ENCODE data around the gene OR6C3.
"Not testable (repeated sequence)": the region's sequence is repeated elsewhere in the genome, so short reads cannot be mapped to it uniquely, and the experiment has no call there.

OR6C3 gene

DNA sequence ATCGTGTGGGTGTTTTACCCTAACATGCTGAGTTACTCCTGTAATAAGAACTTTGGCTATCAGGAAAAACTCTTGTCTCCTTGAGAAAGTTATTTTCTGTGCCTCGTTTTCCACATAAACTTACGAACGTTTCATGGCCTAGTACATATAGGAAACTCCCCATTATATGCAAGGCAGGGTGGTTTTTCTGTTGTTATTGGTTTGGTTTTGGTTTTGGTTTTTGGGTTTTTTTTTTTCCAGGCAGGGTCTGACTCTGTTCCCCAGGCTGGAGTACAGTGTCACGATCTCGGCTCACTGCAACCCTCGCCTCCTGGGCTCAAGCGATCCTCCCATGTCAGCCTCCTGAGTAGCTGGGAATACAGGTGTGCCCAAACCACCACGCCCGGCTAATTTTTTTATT, 5.5 kb downstream of the OR6C3 start:
- Histone ChIP-seq H3K4me3 (ENCODE audit: low read depth, low read length) (no peak overlapping the region), H3K36me3 (no peaks in the 10 kb centered on the region), H3K9me3 (no peaks in the 10 kb centered on the region), H3K27me3 (peaks cover 3% of the 10 kb centered on the region; the same call in 1 of the 2 replicates), H3K4me1 (no peaks in the 10 kb centered on the region)
- TF ChIP-seq, protein P1, sequence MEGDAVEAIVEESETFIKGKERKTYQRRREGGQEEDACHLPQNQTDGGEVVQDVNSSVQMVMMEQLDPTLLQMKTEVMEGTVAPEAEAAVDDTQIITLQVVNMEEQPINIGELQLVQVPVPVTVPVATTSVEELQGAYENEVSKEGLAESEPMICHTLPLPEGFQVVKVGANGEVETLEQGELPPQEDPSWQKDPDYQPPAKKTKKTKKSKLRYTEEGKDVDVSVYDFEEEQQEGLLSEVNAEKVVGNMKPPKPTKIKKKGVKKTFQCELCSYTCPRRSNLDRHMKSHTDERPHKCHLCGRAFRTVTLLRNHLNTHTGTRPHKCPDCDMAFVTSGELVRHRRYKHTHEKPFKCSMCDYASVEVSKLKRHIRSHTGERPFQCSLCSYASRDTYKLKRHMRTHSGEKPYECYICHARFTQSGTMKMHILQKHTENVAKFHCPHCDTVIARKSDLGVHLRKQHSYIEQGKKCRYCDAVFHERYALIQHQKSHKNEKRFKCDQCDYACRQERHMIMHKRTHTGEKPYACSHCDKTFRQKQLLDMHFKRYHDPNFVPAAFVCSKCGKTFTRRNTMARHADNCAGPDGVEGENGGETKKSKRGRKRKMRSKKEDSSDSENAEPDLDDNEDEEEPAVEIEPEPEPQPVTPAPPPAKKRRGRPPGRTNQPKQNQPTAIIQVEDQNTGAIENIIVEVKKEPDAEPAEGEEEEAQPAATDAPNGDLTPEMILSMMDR (IDR thresholded peaks at IDR 0.05; ENCODE audit: low read depth, low read length): no peak
- no peak for DNase-seq

DNA sequence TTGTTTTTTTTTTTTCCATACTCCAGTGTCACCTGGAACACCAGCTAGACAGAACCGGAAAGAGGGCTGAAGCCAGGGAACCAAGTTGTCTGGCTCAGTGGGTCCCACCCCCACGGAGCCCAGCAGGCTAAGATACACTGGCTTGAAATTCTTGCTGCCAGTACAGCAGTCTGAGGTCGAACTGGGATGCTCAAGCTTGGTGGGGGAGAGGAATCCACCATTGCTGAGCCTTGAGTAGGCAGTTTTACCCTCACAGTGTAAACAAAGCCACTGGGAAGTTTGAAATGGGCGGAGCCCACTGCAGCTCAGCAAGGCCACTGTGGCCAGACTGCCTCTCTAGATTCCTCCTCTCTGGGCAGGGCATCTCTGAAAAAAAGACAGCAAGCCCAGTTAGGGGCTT, 24.8 kb downstream of the OR6C3 start:
- DNase-seq; H3K4me1 ChIP-seq; H3K4me3 ChIP-seq (ENCODE audit: low read depth, low read length); H3K9me3 ChIP-seq; H3K27me3 ChIP-seq; H3K36me3 ChIP-seq: not testable (repeated sequence)

DNA sequence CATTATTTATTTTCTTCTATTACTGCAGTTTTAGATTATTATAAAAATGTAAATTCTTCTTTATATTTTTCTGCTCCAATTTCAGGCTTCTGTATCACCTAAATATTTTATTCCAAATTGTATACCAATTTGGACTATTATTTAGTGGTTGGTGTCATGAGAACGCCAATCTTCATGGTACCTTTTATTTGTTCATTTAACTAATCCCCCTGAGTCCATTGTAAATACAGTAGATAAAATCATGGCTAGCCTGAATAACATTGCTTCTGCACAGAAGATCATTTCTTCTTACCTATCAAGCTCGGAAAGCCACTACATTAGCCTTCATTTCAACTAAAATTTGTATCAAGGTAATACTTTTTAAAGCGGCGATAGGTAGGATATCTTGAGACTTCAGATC, 32.1 kb downstream of the OR6C3 start, which contains the start of gene OR6C75:
TSS of gene OR6C75 (plus strand) at position 301 of the 400 bp plus-strand sequence. CDS start 2,136 bp downstream, outside the sequence.
- Histone ChIP-seq H3K27me3 (no peaks in the 10 kb centered on the region), H3K36me3 (no peaks in the 10 kb centered on the region), H3K4me1 (no peaks in the 10 kb centered on the region), H3K4me3 (ENCODE audit: low read depth, low read length) (no peak within 1 kb of the TSS), H3K9me3 (no peaks in the 10 kb centered on the region)
- no peak for DNase-seq
- TF ChIP-seq, protein P1 (IDR thresholded peaks at IDR 0.05; ENCODE audit: low read depth, low read length): no peak

DNA sequence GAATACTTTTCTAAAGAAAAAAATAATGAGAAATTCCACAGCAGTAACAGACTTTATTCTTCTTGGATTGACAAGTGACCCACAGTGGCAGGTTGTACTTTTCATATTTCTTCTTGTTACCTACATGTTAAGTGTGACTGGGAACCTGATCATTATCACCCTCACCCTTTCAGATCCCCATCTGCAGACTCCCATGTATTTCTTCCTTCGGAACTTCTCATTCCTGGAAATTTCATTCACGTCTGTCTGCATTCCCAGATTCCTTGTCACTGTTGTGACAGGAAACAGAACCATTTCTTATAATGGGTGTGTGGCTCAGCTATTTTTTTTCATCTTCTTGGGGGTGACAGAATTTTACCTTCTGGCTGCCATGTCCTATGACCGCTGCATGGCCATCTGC, 34.5 kb downstream of the OR6C3 start:
- TF ChIP-seq, protein P1 (IDR thresholded peaks at IDR 0.05; ENCODE audit: low read depth, low read length): no peak
- Histone ChIP-seq H3K4me3 (ENCODE audit: low read depth, low read length) (no peak overlapping the region), H3K9me3 (no peaks in the 10 kb centered on the region), H3K4me1 (no peaks in the 10 kb centered on the region), H3K27me3 (no peaks in the 10 kb centered on the region), H3K36me3 (no peaks in the 10 kb centered on the region)
- no peak for DNase-seq

DNA sequence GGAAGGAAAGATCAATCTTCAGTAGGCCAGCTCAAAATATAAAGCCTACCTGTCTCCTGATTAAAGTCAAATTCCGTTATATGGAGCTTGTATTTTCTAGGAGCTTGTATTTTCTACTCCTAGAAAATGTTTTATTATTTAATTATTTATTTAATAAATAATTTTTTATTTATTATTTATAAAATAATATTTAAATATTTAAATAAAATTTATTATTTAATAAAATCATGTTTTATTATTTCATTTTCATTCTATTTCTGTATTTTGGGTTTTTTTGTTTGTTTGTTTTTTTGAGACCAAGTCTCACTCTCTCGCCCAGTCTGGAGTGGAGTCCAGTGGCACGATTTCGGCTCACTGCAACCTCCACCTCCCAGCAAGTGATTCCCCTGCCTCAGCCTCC, 42.0 kb downstream of the OR6C3 start:
- no peak for DNase-seq
- H3K4me3 ChIP-seq (ENCODE audit: low read depth, low read length): no peak overlapping the region
- no peaks in the 10 kb centered on the region for H3K27me3 ChIP-seq
- TF ChIP-seq, protein P1 (IDR thresholded peaks at IDR 0.05; ENCODE audit: low read depth, low read length): no peak
- no peaks in the 10 kb centered on the region for H3K36me3 ChIP-seq
- no peaks in the 10 kb centered on the region for H3K4me1 ChIP-seq
- no peaks in the 10 kb centered on the region for H3K9me3 ChIP-seq
